ENCODE results near the gene ADGRL3.

DNA sequence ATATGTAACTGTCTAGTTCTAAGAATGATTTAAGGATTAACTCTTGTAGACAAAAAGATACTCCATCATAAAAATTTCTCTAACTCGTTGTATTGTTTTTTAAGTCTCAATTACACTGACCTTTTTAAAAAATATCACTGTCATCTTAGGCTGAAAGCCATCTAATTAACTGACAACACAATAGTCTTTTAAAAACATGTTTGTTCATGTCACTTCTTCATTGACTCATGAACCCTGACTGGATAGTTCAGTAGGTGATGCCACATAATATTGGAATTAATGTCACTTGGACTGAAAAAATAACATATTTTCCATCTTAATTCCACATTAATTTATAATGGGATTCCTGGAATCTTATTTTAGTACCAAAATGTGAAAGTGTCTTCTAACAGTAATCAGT lies 179.3 kb downstream of the ADGRL3 start:
- TF ChIP-seq, protein P1, sequence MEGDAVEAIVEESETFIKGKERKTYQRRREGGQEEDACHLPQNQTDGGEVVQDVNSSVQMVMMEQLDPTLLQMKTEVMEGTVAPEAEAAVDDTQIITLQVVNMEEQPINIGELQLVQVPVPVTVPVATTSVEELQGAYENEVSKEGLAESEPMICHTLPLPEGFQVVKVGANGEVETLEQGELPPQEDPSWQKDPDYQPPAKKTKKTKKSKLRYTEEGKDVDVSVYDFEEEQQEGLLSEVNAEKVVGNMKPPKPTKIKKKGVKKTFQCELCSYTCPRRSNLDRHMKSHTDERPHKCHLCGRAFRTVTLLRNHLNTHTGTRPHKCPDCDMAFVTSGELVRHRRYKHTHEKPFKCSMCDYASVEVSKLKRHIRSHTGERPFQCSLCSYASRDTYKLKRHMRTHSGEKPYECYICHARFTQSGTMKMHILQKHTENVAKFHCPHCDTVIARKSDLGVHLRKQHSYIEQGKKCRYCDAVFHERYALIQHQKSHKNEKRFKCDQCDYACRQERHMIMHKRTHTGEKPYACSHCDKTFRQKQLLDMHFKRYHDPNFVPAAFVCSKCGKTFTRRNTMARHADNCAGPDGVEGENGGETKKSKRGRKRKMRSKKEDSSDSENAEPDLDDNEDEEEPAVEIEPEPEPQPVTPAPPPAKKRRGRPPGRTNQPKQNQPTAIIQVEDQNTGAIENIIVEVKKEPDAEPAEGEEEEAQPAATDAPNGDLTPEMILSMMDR (IDR thresholded peaks at IDR 0.05) = no peak
- TF ChIP-seq EP300 (IDR thresholded peaks at IDR 0.05) = no peak
- TF ChIP-seq POLR2AphosphoS5 (IDR thresholded peaks at IDR 0.05) = no peak
